Stimulated activated CD4-positive, alpha-beta T cell treated with anti-CD3 and anti-CD28 coated beads, Interleukin-2, amount 100 ng/mL, for 48 hours (primary cell): Measurements from ENCODE around the gene PRSS38.
A peak's percentile ranks its signal among the peaks of the same experiment; 100 is the strongest.

Source experiments
- DNase-seq, 2 donors: peaks; one replicate each; pipeline ENCODE4 v3.0.0-alpha.2; 2020

Gene PRSS38

DNA sequence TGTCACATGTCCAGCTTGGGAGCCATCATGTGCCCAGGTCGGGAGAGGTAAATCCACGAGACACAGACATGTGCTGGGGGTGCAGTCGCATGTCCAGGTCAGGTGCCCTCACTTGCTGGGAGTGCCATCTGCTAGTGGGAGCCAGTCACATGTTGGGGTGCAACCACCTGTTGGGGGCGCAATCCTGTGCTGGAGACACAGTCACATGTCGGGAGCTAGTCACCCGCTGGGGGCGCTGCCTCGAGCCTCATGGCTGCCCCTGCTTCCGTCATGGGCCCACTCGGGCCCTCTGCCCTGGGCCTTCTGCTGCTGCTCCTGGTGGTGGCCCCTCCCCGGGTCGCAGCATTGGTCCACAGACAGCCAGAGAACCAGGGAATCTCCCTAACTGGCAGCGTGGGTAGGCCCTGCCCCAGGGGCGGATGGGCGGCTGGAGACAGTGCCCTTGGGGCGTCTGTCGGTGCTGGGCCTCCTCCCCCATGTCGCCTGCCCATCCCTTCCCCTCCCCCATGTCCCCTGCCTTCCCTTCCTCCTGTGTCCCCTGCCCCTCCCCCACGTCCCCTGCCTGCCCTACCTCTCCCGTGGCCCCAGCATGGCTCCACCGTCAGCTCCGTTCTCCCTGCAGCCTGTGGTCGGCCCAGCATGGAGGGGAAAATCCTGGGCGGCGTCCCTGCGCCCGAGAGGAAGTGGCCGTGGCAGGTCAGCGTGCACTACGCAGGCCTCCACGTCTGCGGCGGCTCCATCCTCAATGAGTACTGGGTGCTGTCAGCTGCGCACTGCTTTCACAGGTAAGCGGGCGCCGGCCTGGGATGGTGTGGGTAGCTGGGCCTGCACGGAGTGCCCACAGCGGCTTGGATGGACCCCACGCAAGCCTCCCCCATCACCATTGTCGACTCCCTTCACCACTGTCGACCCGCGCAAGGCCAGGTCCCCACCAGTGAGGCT lies at the start of gene PRSS38:
PRSS38 (plus strand) TSS at position 208 of the 942 bp plus-strand sequence; CDS start at position 250, 42 bp downstream.
- no peak for DNase-seq

DNA sequence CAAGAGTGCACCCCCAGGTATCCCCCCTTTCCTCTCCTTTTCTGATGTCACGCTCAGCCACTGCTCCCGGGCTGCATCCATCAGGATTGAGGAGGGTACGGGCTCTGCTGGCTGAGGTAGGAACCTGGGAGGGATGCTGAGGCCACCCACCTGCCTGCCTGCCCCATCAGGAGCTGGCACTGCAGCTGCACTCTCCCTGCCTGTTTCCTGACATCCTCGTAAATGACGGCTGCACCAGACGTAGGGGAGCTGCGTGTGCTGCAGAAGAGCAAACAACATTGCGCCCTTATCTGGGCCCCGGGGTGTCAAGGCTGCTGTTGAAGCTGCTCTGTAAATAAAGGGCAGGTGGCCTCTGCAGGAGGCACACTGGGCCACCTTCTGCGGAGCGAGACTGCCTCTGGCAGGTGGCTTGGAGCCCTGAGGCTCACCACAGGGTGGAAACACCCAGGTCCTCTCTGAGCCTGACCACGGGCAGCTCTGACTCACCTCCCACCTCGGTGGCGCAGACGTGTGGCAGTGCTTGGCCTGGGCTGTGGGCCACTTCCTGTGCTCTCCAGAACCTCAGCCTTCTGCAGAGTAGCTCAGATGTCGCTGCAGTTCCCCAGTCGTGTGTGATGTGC lies 49.4 kb upstream of the PRSS38 start:
- peak; percentile 33 to 37 for DNase-seq

DNA sequence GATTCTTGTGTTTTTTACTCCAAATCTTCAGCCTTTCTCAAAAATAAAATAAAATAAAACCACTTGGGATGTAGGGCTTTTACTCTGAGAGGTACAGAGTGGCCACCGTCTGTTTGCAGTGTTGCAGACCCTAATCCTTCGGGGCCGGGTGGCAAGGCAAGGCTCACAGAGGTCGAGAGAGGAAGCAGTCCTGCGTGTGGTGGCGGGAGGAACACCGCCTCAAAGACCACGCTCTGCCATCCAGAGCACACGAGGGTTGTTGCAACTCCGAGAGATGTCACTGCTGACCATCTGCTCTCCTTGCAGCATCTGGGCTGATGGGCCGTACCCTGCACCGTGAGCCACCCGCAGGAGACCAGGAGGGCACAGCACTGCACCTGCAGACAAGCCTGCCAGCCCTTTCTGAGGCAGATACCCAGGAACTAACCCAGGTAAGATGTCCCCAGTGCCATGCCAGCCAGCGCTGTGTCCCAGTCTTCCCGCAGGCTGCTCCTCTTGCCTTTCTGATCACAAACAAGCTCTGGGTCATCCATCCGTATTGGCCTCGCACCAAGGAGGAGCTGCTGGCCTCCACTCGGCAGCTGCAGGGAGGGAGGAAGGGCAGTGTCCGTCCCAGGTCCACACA lies 48.7 kb upstream of the PRSS38 start:
- no peak for DNase-seq

DNA sequence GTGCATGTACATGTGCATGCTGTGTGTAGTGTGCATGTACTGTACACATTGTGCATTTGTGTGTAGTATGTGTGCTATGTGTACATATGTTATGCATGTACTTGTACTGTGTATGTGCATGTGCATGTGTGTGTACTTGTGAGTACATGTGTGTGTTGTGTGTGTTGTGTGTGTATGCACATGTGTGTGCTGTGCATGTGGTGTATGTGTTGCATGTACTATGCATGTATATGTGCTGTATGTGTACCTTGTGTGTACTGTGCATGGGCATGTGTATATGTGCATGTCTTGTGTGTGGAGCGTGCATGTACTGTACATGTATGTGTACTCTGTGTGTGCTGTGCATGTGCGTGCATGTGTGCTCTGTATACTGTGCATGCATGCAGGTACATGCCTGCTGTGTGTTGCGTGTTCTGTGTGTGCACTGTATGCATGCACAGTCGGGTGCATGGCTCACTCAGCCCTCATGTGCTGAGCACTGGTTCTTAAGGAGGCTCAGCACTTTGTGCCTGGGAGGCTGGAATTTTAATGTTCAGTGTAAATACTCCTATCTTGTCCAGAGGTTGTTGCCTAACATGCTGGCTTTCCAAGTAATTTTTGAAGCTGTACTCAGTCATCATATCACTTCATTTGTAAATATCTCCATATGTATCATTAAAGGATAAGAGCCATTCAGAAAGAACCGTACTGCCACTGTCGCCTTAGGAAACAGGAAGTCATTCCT lies 47.9 kb upstream of the PRSS38 start:
- DNase-seq = no peak

DNA sequence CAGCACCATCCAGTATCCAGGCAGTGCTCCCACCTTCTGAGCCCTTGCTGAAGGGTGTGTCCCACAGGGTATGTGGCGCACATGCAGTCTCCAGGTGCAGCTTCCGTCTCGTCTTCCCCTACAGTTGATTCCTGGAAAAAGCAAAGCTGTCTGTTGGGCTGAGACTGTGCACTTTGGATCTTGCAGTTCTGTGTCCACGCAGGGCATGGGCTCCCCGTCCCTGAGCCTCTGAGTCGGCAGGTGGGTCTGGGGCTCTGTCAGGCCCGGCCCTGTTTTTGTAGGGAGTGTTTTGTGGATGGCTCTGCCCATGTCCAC lies 47.4 kb upstream of the PRSS38 start:
- DNase-seq = no peak

DNA sequence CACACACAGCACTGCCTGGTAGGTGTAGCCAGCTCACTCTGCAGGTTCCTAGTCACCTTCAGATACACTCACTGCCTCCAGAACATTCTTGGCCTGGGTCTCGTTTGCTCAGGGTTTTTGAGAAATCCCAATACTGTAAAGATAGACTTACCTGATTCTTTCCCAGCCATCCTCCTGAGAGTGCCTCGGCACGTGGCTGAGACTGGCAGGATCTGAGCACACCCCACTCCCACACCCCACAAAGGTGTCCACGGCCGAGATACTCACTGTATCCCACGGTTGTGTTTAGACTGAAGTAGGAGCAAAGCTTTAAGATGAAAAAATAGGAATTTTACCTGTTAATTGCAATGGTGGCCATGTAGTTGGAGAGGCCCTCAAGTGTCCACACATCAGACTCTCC lies 46.8 kb upstream of the PRSS38 start:
- no peak for DNase-seq

DNA sequence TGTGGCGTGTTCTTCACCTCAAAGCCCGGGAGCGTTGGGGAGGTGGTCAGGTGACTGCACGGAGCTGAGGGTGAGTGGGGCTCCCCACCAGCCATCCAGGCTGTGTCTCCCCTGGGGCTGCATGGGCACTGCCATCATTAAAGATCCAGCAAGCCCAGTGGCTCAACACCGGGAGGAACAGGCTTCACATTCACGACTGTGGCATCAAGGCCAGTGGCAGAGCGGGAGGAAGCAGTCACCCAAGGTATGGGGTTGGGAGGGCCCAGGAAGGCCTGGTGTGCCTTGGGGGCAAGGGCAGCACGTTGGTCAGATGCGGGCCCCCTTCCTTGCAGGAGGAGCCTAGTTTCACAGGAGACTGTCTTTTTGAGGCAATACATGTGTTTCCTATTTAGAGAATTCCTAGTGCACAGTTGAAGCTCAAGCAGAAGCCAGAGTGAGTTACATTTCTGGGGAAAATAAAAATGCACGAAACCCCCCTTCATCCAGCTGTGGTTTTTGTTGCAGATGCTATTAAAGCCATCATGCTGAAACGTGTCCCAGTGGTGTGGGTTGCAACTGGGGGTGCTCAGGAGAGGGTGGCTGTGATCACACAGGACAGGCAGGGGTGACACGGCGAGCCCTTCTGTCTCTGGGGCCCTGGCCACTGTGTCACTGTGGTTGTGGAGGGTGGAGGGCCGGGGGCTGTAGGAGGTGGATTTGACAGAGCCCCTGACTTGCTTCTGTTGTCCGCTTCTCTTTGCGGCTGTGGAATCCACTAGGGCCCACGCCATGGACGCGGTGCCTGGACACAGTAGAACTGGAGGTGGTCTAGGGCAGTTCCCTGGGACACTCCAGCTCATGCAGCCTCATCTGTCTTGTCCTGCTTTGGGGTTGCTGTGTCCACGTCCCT lies 46.2 kb upstream of the PRSS38 start:
- DNase-seq = no peak

DNA sequence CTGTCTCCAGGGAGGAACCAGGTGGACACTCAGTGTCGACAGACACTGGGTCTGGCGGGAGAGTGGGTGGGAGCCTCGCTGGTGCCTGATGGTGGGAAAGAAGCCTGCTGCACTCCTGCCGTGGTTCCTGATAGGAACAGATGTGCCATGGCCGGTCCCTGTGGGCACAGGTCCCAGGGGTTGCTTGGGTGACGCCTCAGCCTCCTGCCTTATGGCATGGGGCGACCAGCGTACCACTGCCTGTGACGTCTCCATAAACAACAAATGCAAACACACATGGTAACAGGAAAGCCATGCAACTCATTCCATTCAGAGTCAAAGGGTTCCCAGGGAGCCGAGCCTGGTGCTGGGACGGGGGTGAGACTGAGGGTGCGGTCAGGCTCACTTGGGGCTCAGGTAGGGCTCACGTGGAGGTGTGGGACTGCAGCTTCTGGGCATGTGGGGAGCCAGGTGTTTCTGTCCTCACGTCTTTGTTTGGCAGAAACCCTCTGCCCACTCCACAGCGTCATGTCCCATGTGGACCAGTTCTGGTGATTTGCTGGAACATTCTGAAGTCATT lies 45.5 kb upstream of the PRSS38 start:
- DNase-seq = no peak

DNA sequence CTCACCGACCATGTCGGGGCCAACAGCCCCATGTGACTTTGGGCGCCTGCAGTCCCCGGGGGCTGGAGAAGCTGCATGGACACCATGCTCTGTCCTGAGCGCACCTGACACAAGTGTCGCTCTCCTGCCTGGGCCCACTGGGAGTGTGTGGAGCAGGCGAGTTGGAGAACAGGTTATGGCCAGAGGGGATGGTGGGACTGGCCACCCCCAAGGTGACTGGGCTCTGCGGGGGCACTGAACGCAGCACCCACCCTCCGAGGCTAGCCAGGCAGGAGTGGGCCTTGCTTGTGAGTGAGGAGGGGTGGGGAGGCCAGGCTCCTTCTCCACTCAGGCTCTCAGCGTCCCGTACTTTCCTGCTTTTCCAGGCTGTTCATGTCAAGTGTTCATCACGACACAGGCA lies 44.7 kb upstream of the PRSS38 start:
- DNase-seq = no peak

DNA sequence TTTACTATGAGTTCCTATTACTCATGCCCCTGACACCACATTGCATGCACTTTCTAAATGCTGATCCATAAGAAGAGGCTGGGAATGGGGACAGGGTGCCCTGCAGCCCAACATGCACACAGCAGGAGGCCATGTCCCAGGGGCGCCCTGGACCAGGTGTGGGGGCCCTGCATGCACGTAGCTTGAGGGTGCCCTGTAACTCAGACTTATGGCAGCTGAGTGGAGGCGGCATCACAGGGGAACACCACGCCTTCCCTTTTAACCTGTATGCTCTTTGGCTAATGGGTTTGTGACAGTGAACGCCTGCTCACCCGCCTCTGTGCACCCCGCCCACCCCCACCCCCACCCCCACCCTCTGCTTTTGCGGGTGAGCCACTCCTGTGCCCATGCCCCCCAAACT lies 44.1 kb upstream of the PRSS38 start:
- DNase-seq = no peak

DNA sequence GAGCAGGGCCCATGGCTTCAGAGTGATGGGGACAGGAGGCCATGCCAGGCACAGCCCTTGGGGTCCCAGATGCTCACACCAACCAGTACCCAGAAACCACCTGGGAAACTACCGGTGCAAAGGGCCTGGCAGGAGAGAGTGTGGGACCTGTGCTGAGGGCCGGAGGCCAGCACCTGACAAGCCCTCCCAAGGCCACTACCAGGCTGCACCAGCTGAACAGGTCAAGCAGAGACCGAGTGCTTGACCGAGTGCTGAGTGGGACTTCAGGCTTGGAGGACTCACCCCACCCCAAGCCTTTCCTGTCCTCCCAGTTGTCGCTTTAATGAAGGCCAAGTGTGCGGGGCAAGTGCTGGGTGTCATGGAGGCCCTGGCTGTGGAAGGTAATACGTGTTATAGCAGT lies 43.7 kb upstream of the PRSS38 start:
- no peak for DNase-seq

DNA sequence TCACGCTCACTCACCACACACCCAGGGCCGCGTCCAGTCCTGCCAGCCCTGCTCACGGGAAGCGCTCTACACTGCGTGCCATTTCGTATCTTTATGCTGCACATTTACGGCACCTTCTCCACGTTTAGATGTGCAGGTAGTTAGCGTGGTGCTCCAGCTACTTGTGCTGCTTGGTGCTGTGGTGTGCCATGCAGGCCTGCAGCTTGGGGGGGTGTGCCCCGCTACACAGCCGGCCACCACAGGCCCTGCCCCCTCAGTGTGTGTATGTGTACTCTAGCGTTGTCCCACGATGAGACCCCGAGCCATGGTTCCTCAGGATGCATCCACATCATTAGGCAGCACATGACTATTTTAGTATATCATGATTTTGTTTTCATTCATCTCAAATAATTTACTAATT lies 41.9 kb upstream of the PRSS38 start:
- no peak for DNase-seq

DNA sequence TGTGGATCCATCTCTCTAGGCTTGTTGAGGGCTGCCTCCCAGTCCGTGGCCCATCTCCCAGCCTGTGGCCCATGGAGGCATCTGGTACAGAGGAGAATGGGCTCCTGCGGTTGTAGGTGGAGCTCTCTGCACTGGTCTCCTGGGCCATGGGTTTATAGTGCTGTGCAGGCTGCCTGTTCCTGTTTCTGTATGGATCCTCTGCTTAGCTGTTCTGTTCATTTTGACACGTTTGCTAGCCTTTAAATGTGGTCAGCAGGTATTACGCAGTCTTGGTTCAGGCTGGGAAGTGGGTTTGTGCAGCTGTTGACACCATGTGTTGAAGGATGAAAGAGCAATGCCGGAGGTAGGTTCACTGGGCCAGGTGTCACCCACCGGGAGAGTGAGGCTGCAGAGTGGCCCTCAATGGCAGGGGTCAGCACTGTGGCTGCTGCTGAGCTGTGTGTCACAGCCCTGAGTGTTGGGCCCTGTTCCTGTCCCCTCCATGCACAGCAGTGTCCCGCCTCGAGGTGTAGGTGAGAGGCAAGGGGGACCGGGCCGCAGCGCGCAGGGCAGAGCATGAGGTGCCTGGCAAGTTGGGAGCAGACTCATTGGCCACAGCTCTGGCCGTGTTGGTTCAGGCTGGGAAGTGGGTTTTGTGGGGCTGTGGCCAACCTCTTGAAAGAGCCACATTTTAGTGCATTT lies 41.3 kb upstream of the PRSS38 start:
- no peak for DNase-seq

DNA sequence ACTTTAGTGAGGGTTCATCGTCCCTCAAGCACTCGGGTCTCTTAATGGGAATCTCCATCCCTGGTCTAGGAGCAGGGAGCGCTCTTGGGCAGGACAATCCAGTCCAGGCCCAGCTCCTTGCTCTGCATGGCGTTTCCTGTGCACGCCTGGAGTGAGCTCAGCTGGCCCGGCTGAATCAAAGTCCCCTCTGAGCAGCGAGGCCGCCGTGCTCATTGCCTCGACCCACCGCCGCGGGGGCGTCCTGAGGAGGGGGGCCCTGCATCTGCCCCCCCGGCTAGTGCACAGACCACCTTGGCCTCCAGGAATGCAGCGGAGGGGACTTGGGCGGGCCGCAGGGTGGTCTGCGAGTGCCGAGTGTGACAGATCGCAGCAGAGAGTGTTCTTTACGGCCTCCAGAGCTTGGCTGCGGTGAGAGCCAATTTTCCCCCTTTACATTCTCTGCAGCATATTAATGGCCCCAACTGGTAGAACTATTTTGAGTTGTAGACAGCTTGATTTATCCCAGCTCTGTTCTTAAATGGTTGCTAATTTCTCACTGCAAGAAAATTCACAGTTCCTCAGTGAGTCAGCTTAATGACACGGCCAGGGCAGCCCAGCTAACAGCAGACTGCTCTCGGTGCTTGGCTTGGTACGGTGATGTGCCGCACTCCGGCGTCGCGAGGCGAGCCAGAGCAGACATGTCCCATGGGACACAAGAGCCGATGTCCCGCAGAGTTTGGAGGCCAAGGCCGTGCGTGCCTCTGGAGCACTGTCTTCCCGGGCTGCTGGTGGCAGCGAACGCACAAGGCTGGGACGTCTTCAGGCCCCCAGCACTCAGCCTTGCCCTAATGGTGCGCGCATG lies 40.4 kb upstream of the PRSS38 start:
- DNase-seq = no peak

DNA sequence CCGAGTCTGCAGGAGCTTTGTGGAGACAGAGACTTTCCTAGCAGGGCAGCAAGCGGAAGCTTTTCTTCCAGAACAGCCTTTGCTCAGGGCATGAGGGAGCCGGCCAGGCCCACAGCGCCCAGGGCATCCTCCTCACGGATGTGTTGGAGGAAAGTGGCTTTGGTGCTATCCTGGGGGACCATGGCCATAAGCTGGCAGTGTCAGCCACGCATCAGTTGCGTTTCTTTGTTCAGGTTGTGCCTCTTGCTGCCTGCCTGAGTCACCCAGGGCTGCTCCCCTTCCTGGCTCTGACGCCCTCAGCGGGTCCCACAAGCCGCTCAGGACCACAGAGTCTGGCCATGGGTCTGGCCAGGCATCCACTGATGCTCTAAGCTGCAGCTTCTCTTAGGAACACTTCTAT lies 39.6 kb upstream of the PRSS38 start:
- no peak for DNase-seq

DNA sequence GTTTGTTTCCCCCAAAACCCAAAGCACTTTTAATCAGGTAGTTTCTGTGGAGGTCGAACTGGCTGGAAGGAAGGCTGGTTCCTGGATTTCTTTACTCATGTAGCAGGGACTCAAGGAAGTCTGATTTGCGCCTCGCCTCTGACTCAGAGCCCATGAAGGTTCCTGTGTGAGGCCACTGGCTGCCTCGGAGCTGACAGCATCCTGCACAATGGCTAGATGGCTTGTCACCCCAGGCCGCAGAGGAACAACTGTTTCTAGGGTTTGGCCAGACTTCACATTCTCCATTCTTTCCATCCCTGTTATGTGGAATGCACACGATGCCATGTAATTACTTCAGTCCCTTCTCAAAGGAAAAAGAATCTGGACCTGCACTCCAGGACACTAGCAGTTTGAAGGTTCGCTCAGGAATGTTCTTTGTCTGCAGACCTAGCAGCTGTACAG lies 39.1 kb upstream of the PRSS38 start:
- DNase-seq = no peak

DNA sequence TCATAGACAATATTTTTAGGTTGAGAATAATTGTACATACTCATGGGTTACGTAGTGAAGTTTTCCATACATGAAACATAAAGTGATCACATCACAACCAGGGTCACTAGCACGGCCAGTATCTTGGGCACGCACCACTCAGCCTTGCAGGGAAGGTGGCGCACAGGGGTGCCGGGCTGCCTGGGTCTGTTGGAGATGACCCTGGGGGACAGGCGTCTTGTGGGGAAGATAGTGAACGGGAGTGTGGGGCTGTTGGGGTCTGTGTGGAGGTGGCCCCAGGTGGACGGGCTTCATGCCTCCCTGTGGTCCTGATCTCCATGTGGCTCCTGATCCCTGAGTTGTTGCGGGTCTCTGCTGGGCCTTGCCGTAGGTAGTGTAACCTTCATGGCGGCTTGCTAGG lies 38.3 kb upstream of the PRSS38 start:
- DNase-seq = no peak

DNA sequence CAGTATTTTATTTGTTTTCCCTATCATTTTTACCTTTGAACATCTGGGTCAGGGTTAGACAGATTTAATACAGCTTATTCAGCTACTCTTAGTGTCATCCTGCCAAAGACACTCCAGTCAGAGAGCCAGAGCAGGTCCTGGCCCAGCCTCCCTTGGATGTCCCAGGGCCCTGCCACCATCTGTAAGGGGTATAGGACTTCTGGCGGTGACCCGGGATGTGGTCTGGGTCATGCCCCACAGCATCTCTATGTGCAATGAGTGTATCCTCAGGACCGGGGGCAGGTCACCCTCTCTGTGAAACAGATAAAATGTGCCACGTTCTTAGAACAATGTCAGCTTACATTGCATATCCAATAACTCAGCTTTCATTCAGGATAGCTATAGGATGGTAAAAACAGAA lies 37.8 kb upstream of the PRSS38 start:
- DNase-seq = no peak

DNA sequence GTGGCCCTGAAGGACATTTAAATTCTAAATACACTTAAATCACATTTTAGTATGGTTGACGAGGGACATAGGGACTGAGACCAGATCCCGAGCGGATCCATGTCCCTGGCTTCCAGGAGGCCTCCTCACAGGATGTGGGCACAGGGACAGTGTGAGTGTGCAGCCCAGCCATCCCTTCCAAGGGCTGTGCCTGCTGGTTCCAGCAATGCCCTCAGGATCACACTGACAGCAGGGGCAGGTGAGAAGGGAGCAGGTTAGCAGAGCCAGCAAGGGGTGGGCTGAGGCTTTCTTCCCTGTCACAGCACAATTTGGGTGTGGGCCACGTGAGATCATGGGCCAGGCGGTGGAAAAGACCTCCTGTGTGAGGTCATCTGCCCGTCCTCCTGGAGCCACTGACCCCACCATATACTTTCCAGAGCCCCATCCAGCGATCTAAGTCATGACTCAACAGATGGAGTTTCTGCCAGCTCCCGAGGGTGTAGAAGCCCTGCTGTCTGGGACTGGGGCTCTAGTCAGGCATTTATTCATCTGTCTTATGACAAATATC lies 37.0 kb upstream of the PRSS38 start:
- no peak for DNase-seq

DNA sequence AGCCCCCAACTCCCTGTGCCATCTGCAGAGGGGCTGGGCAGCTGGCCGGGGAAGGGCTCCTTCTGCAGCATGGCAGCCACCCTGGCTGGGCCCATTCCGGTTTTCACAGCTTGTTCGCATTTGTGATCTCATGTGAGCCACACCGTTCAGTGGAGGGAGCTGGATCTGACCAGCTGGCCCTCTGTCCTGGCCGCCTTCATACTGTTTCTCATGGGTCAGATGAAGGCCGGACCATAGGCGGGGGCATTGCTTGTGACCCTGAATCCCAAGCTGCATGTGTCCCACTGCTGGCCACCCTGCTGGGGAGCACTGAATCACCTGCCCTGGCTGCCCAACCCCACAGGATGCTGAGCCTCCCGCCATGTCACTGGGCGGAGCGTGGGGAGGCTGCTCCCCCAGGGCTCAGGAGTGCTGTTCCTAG lies 36.4 kb upstream of the PRSS38 start:
- no peak for DNase-seq
